Spleen (tissue), 11 donors: ENCODE measurements around the gene SYNJ2. TPM values are rescaled to one million over a fixed set of nuclear protein-coding genes. Genes with fewer than 3 reads are reported as not detected.

Experiments used
- DNase-seq: peaks from one replicate; pipeline ENCODE4 v3.0.0-alpha.2; 2020
- H3K27ac ChIP-seq, 8 donors: fragments of 200-600 bp; sonication (generic) in 7 of 8; 1 replicate in 4 of 8; 2 replicates in 4 of 8; pipeline versions ENCODE4 v1.5.0 to v1.8.0; 2016 to 2021; ENCODE audit warnings: inconsistent platforms in 4 of 8, mild to moderate bottlenecking in 4 of 8, moderate library complexity in 1 of 8
- H3K27me3 ChIP-seq, 7 donors: fragments of 200-600 bp; sonication (generic) in 6 of 7; replicated peaks in 1 of 7; 1 replicate in 4 of 7; 2 replicates in 3 of 7; pipeline versions ENCODE4 v1.5.0 to v1.8.0; 2016 to 2021; ENCODE audit warnings: inconsistent platforms in 3 of 7, mild to moderate bottlenecking in 1 of 7
- H3K36me3 ChIP-seq, 6 donors: fragments of 200-600 bp; sonication (generic) in 5 of 6; 1 replicate in 4 of 6; 2 replicates in 2 of 6; pipeline versions ENCODE4 v1.5.0 to v1.8.0; 2016 to 2021; ENCODE audit warnings: inconsistent platforms in 2 of 6
- H3K4me1 ChIP-seq, 6 donors: fragments of 200-600 bp; sonication (generic) in 5 of 6; 1 replicate in 3 of 6; 2 replicates in 3 of 6; pipeline versions ENCODE4 v1.5.0 to v1.8.0; 2016 to 2021; ENCODE audit warnings: inconsistent platforms in 3 of 6
- H3K4me3 ChIP-seq, 8 donors: fragments of 200-600 bp; sonication (generic) in 7 of 8; 1 replicate in 4 of 8; 2 replicates in 4 of 8; pipeline versions ENCODE4 v1.5.0 to v1.8.0; 2016 to 2021; ENCODE audit warnings: inconsistent platforms in 4 of 8, mild to moderate bottlenecking in 4 of 8, moderate library complexity in 2 of 8
- H3K9me3 ChIP-seq, 8 donors: fragments of 200-600 bp; sonication (generic) in 7 of 8; 1 replicate in 4 of 8; 2 replicates in 4 of 8; pipeline versions ENCODE4 v1.5.0 to v1.8.0; 2016 to 2021; ENCODE audit warnings: inconsistent platforms in 4 of 8
- POLR2A ChIP-seq, 3 donors: fragments of 450-650 bp; IDR thresholded peaks; one replicate each; pipeline ENCODE4 v1.5.1; 2017; ENCODE audit warnings: antibody characterized with exemption in 3 of 3, mild to moderate bottlenecking in 1 of 3
- POLR2AphosphoS5 ChIP-seq, 3 donors: sonication (generic); formaldehyde crosslinking; IDR thresholded peaks; one replicate each; pipeline ENCODE4 v1.5.1; 2017; ENCODE audit warnings: antibody characterized with exemption in 3 of 3
- WGBS, 5 donors: extraction: QIAGEN DNeasy Blood & Tissue Kit in 3 of 5; methylation state at CpG; one replicate each; pipeline versions ENCODE4 v1.1.5 to v1.1.7; 2013 to 2018; 5-methylcytosine and 5-hydroxymethylcytosine counted together
- intact Hi-C: fragments of 100-400 bp; cut with DNase I; formaldehyde crosslinking; loops from one replicate; pipeline ENCODE4 v1.15.0; 2023; ENCODE audit warnings: low total_unique reads
- polyA plus RNA-seq, 3 donors: library from polyadenylated mRNA; stranded (reverse); fragments of 200-250 nt; gene quantifications; one replicate each; pipeline ENCODE4 v1.2.1, GENCODE V29; 2013
- total RNA-seq, 7 donors: library from RNA; depleted of rRNA in 3 of 7; stranded (reverse); fragments of >200 nt in 3 of 7; fragmentation: NEBNext Ultra II Directional in 4 of 7; extraction: Animal tissue kit (Norgen Biotek cat#: 25700) in 4 of 7; gene quantifications; one replicate each; pipeline versions ENCODE4 v1.1.0 to v1.2.1, GENCODE V29; 2016 to 2021
- TF ChIP-seq, protein P1 (sequence below), 11 experiments: fragments of 200-600 bp in 7 of 11; fragments of 450-650 bp in 4 of 11; sonication (generic) in 4 of 11; IDR thresholded peaks in 8 of 11; conservative IDR thresholded peaks in 3 of 11; 1 replicate in 7 of 11; 2 replicates in 4 of 11; pipeline versions ENCODE4 v1.4.0 to v1.8.0; 2016 to 2021; ENCODE audit warnings: antibody characterized with exemption in 11 of 11, inconsistent platforms in 4 of 11, mild to moderate bottlenecking in 1 of 11
- donor health status: healthy with polysubstance abuse.
- donor health status: DM: no; HTN: no; CAD: no; lungs with moderate emphysema.
- donor health status: DM: no; HTN: no; CAD: no.
- donor health status: Bipolar disorder and iron deficiency.
- donor health status: healthy.
- donor health status: DM: no; HTN: no; CAD: no.
- donor health status: DM: yes; HTN: yes; CAD: no.

The SYNJ2 gene
- total and polyA plus RNA-seq, 10 donors = 2.4 to 34.0 (median 9.2) TPM

DNA sequence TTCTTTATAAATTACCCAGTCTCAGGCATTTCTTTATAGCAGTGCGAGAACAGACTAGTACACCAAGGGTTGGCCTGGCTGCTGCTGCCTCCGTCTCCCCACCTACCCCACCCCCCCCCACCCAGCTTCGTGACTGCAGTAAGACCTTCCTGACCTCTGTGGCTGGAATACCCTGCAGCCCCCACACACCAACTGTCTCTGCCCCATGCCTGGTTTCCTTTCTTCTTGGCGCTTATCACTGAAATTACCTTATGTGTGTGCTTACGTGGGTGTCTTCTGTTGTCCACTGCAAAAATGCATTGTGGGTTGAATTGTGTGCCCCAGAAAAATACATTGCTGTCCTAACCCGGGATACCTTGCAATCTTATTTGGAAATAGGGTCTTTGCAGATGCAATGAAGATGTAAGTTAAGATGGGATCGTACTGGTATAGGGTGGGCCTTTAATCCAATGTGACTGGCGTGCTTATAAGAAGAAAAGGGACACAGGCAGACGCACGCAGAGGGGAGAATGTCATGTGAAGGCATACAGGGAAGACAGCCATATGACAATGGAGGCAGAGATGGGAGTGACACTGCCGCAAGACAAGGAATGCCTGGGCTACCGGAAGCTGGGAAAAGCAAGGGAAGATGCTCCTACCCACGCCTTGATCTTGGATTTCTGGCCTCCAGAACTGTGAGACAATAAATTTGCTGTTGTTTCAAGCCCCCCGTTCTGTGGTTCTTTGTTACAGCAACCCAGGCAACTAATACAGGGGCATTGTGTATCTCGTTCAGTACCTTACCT lies 15.4 kb downstream of the SYNJ2 start:
- no peak overlapping the region for H3K4me3 ChIP-seq
- H3K36me3 ChIP-seq = peaks cover 0 to 7% (median 0%) of the 10 kb centered on the region in 6 donors
- no peaks in the 10 kb centered on the region for H3K27me3 ChIP-seq
- DNase-seq = peak; percentile 9
- peaks cover 0 to 11% (median 2%) of the 10 kb centered on the region in 6 donors for H3K4me1 ChIP-seq
- no peak overlapping the region for H3K27ac ChIP-seq
- intact Hi-C loops = no loop called here
- no peaks in the 10 kb centered on the region for H3K9me3 ChIP-seq
- TF ChIP-seq, protein P1, sequence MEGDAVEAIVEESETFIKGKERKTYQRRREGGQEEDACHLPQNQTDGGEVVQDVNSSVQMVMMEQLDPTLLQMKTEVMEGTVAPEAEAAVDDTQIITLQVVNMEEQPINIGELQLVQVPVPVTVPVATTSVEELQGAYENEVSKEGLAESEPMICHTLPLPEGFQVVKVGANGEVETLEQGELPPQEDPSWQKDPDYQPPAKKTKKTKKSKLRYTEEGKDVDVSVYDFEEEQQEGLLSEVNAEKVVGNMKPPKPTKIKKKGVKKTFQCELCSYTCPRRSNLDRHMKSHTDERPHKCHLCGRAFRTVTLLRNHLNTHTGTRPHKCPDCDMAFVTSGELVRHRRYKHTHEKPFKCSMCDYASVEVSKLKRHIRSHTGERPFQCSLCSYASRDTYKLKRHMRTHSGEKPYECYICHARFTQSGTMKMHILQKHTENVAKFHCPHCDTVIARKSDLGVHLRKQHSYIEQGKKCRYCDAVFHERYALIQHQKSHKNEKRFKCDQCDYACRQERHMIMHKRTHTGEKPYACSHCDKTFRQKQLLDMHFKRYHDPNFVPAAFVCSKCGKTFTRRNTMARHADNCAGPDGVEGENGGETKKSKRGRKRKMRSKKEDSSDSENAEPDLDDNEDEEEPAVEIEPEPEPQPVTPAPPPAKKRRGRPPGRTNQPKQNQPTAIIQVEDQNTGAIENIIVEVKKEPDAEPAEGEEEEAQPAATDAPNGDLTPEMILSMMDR (IDR thresholded peaks at IDR 0.05 in 8 of 11, conservative IDR thresholded peaks at IDR 0.05 in 3 of 11) = no peak
- TF ChIP-seq POLR2AphosphoS5 (IDR thresholded peaks at IDR 0.05) = no peak
- no peak for TF ChIP-seq POLR2A (IDR thresholded peaks at IDR 0.05)
- WGBS, 5 donors = 86 to 94% (median 92%) methylated on average over 15 of the region's 15 CpGs

DNA sequence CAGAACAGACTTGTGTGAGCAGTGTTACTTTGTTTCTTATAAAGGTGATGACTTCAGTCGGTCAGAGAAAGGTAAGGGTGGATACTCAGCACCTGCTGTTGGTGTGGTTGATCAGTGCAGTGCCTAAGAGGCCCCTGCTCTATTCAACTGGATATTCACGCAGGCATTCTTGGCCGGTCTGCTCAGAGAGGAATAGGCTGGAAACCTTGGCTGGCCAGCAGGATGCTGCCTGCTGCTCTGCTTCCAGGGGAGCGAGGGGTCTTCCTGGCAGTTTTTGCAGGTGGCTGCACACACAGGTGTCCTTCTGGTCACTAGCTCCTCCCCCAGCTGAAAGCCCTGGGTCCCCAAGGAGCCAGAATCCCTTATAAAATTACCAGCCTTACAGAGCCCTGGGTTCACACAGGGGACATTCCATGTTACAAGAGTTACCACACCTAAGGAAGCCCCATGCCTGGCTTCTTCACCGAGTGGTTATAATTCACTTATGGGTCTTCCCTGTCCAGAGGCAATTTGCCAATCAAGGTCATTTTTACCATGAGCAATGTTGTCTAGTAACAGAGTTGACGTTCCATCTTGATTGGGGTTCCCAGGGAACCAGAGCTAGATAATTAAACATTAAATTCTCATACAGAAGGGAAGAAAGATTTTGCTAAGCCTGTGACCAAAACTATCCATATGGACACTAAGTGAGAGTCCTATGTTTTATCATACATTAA lies 16.4 kb downstream of the SYNJ2 start:
- no peaks in the 10 kb centered on the region for H3K27me3 ChIP-seq
- DNase-seq = peak; percentile 37
- H3K4me3 ChIP-seq = no peak overlapping the region
- H3K36me3 ChIP-seq = peaks cover 0 to 7% (median 0%) of the 10 kb centered on the region in 6 donors
- H3K4me1 ChIP-seq = peaks cover 0 to 20% (median 7%) of the 10 kb centered on the region in 6 donors
- intact Hi-C loops = no loop called here
- no peak overlapping the region for H3K27ac ChIP-seq
- WGBS, 5 donors = 90 to 93% (median 91%) methylated on average over 6 of the region's 6 CpGs
- TF ChIP-seq POLR2AphosphoS5 (IDR thresholded peaks at IDR 0.05) (no peak), POLR2A (IDR thresholded peaks at IDR 0.05) (no peak)
- TF ChIP-seq, protein P1 (IDR thresholded peaks at IDR 0.05 in 8 of 11, conservative IDR thresholded peaks at IDR 0.05 in 3 of 11) = no peak
- no peaks in the 10 kb centered on the region for H3K9me3 ChIP-seq

DNA sequence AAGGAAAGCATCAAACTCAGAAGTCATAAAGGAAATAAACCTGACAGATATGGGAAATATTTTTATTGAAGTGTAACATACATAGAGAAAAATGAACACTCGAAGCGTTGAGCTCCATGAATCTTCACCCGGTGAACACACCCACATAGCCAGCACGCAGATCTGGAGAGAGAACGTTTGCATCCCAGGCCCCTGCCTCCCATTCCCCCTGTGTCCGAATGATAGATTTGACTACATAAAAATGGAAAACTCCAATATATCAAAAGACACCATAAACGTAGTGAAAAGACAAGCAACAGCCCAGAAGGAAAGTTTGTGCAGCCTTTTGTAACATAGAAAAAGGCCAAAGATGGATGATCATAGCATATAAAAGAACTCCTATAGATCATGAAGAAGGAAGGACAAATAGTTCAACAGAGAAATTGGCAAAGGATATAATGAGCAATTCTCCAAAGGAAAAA lies 17.1 kb downstream of the SYNJ2 start:
- TF ChIP-seq POLR2A (IDR thresholded peaks at IDR 0.05) = no peak
- TF ChIP-seq, protein P1 (IDR thresholded peaks at IDR 0.05 in 8 of 11, conservative IDR thresholded peaks at IDR 0.05 in 3 of 11) = no peak
- TF ChIP-seq POLR2AphosphoS5 (IDR thresholded peaks at IDR 0.05) = no peak
- Histone ChIP-seq H3K9me3 (no peaks in the 10 kb centered on the region), H3K27me3 (no peaks in the 10 kb centered on the region), H3K27ac (no peak overlapping the region), H3K36me3 (peaks cover 0 to 7% (median 0%) of the 10 kb centered on the region in 6 donors), H3K4me1 (peaks cover 0 to 26% (median 12%) of the 10 kb centered on the region in 6 donors), H3K4me3 (no peak overlapping the region)
- intact Hi-C loops = no loop called here
- WGBS, 5 donors = 88 to 97% (median 93%) methylated on average over 7 of the region's 7 CpGs
- DNase-seq = peak; percentile 6
